GM21360 (cell line): Measurements from ENCODE around the gene CDR2.
"Not testable (repeated sequence)": the region's sequence is repeated elsewhere in the genome, so short reads cannot be mapped to it uniquely, and the experiment has no call there.

ENCODE experiments used
- ATAC-seq: cut with Tn5 transposase; IDR thresholded peaks from one replicate; pipeline ENCODE4 v1.9.1; 2021; ENCODE audit warnings: mild to moderate bottlenecking, moderate library complexity; ENCODE audit not compliant: unreplicated experiment

Gene CDR2

DNA sequence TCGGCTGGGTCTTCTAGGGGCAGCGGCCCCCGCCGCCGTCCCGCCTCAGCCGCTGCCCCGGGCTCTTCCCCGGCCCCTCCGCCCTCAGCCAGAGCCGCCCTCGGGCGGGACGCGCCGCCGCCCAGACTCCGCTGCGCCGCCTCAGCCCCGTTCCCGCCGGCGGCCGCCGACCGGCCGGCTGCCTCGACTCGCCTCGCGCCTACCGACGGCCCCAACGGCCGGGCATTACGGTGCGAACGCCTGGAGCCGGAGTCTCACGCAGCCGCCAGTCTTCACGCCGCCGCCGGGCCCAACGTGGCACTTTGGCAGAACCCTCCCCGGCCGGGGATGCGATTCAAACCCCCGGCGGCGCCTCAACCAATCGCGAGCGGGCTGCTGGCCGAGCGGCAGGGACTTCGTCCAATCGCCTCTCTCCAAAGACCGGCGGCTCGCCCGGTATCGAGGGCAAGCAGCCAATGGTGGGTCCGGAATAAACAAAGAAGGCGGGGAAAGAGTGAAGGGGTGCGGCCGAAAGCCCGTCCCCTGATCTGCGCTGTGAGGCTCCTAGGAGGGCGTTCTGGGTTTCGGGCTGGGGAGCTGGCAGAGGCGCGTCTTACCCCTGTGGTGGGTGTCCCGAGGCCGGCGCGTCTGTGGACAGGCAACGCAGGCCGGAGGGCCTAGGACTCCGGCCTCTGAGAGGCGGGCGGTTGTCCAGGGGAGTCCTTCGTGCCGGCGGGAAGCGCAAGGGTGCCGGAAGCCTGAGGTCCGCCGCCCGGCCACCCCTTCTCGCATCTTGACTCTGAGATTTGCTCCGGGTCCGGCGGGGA is at the start of gene CDR2:
CDR2 (minus strand) TSS at position 309 of the 806 bp plus-strand sequence. CDS start 310 bp downstream, outside the sequence.
- peak; percentile 84 for ATAC-seq

DNA sequence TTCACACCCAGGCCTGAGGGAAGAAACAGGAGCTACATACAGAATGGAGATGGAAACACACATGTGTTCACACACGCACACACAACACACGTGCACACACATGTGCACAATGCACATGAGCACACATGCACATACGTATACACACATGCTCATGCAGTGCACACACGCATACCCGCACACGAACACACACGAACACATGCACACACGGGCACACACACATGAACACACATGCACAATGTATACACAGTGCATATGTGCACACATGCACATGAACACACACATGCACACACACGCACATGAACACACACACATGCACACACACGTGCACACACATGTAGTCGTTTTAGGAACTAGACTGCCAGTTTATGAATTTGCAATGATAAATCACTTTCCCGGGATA is 49.3 kb upstream of the CDR2 start:
- no peak for ATAC-seq

DNA sequence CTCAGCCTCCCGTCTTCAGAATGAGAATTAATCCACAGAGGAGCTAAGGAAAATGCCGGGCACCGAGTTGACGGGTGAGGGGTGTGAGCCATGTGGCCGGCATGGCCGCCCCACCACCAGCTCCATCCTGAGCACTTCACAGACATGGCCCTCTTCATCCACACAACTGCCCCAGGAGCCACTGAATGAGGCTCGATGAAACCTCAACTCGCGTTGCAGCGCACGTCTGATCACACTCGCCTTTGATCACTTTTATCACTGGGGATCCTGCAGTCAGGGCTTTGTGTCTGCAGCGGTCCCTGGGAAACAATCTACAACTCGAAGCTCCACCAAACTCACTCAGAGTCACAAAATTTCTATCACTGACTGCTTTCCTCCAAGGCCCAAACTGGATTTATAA is 46.7 kb upstream of the CDR2 start:
- ATAC-seq: no peak

DNA sequence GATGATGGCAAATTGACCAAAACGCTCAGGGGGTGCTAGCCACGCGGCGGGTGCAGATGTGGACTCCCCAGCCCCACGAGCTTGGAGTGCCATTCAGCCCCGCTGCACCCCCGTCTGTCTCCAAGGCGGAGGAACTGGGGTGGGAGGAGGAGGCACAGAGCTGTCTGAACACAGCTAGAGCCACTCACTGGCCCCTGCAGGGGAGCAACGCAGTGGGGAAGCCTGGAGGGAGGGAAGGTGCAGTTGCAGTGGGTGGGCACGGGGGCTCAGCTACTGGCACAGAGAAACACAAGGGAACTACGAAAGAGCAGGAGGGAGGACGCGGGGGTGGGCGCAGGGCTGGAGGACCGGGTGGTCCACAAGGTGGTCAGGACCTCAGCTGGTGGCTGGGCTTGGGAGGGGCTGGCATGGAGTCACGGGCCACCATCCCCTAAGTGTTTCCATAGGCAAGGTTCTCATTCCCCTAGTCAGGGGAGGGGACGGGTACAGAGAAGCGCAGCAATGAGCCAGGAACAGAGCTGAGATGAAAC is 46.3 kb upstream of the CDR2 start:
- no peak for ATAC-seq

DNA sequence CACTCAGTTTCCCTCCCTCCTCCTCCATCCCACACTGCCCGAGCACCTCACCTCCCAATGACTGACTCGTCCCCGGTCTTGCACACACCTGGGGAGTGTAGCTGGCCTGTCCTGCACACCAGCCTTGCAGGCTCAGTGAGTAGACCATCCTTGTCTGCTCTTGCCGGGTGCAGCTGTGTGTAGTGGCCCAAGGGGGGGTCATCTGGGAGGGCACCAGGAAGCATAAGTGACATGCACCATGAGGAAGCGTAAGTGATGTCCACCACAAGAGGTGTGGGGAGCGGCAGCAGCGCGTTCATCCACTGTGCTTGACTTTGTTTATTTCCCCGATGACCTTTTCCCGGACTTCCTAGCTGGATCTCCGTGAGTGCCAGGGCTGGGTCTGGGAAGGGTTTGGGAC is 45.5 kb upstream of the CDR2 start:
- no peak for ATAC-seq

DNA sequence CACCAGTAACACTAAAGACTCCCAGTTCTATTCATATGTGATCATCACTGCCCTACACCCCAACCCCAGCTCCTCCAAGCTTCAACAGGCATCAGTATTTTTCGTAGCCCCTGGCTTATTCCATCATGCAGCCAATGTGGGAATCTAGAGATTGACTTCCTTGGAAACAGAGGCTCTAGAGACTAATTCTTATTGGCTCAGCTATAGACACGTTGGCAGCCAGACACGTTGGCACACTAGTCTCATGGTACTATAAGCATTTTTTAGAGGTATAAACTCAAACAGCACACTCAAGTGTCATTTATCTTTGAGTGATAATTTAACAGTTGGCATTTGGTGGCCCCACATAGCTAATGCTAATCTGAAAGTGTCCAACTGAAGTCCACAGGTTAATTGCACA is 44.4 kb upstream of the CDR2 start:
- no peak for ATAC-seq

DNA sequence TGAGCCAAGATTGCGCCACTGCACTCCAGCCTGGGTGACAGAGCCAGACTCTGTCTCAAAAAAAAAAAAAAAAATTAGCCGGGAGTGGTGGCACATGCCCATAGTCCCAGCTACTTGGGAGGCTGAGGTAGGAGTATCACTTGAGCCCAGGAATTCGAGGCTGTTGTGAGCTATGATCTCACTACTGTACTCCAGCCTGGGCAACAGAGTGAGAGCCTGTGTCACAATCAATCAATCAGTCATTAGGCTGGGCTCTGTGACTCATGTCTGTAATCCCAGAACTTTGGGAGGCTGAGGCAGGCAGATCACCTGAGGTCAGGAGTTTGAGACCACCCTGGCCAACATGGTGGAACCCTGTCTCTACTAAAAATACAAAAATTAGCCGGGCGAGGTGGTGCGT is 43.4 kb upstream of the CDR2 start:
- ATAC-seq: not testable (repeated sequence)

GRCh38 chr16:22417019-22417418 is 42.6 kb upstream of the CDR2 start:
- no peak for ATAC-seq

DNA sequence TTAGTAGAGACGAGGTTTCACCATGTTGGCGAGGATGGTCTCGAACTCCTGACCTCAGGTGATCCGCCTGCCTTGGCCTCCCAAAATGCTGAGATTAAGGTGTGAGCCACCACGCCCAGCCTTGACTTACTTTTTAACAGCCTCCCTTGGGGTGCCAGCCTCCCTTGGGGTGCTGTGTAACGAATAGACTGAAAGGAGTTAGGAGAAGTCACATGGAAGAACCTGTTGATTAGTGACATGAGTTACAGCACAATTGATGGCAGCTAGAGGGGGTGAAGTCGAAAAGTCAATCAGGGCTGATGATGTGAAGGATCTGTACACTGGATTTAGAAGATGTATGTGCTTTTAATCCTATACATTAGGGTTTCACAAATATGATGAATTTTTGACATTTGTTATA is 39.4 kb upstream of the CDR2 start:
- ATAC-seq: no peak

- no peak for ATAC-seq
Observed at GRCh38 chr16:22407486-22407885, 33.1 kb upstream of the CDR2 start.

- ATAC-seq: no peak
Observed at GRCh38 chr16:22402191-22402590, 27.8 kb upstream of the CDR2 start.

DNA sequence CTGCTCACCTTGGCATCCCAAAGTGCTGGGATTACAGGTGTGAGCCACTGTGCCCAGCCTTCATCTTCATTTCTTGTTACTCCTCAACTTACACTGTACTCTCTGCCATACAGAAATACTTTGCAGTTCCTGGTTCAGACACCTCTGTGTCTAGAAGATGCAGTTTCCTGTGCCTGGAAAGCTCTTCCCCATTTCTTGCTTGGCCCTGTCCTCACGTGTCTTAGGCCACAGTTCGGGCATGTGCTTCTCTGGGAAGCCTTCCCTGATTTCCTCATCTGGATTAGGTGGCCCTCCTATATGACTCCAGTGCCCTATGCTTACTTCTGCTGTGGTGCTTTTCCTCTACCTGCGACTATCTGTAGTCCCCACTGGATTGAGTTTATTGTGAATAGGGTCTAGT is 26.5 kb upstream of the CDR2 start:
- ATAC-seq: no peak

GRCh38 chr16:22397931-22398330 is 23.5 kb upstream of the CDR2 start:
- ATAC-seq: no peak

- no peak for ATAC-seq
Observed at GRCh38 chr16:22397464-22397863, 23.0 kb upstream of the CDR2 start.

DNA sequence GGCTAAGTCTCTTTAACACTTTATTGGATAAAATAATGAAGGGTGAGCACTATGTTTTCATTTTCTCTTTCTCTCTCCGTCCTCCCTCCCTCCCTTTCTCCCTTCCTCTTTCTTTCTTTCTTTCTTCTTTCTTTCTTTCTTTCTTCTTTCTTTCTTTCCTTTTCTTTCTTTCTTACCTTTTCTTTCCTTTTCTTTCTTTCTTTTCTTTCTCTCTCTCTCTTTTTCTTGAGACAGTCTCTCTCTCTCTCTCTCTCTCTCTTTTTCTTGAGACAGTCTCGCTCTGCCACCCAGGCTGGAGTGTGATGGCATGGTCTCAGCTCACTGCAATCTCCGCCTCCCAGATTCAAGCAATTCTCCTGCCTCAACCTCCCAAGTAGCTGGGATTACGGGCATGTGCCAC is 21.5 kb upstream of the CDR2 start:
- no peak for ATAC-seq

GRCh38 chr16:22394121-22394520 is 19.7 kb upstream of the CDR2 start:
- ATAC-seq: no peak

DNA sequence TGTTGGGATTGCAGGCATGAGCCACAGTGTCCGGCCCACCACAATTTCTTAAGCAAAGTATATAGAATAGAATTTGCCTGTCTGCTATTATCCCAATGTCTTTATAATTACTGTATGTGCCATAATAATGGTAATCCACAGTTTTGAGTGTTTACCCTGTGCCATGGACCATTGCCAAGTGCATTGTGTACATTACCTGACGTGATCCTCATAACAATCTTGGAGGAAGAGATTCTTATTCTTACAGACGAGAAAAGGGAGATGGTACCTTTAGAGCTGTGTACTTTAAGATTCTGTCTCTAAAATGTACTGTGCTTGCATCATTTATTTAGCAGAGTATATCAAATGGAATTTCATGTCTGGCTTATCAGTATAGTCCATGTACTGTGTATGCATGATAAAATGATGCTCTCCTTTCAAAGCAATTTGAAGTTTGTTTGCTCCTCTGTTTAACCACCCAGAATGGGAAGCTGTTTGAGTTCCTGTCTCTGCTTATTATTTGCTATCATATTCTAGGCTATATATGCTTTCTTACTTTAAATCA is 13.8 kb upstream of the CDR2 start:
- no peak for ATAC-seq

DNA sequence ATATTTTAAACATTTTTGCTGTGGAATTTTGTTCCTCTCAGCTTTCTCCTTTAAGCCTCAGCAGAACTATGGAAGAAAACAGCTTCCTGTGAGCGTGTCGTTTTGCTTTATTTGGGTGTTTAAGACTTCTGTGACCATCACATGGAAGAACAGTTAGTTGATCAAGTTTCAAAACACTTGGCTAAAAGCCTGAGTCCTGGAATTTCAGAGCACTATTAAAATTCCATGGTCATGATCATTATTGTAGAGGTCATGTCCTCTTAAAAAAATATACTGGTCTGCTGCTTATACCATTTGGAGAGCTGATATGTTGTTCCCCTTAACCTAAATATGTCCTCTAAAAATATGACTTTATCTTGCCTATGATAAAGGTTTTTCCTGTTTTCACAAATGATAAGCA is 12.6 kb upstream of the CDR2 start:
- ATAC-seq: no peak

GRCh38 chr16:22385196-22385595 is 10.8 kb upstream of the CDR2 start:
- no peak for ATAC-seq

- ATAC-seq: no peak
Observed at GRCh38 chr16:22383827-22384226, 9.4 kb upstream of the CDR2 start.

DNA sequence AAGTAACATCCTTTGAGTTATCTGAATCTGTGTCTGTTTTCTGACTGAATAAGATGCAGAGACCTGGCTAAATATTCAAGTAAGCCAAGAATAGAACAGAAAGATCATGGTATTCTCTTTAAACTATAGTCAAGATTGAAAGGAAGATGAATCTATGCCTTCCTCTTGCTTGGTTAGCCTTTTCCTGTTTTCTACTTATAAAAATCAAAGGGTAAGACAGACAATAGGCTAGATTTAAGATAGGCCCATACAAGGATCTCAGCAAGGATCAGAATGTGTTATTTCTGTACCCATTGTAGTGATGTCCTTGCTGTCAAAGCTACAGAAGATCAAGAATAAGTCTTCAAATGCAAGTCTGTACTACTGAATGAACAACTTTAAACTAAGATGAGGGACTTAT is 7.0 kb upstream of the CDR2 start:
- no peak for ATAC-seq

GRCh38 chr16:22380529-22380928 is 6.1 kb upstream of the CDR2 start:
- no peak for ATAC-seq

DNA sequence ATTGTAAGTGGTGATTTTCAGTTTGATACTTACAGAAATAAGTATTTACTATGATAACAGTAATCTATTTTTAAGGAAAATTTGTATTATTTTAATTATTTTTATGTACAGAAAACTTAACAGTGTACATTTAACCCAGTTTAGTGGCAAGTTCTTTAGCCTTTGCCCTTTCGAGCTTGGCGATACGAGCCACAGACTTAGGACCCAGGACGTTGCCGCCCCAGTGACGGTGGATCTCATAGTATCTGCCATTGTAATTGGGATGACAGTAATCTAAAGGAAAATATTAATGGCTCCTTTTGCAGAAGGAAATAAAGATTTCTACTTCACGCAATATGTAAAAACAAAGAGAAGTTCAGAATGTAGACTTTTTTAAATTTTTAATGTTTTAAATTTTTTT is 5.2 kb upstream of the CDR2 start:
- ATAC-seq: no peak
